Diencephalon (tissue), 1 donor: Measurements from ENCODE around the gene DPEP1. TPM values are rescaled to one million over a fixed set of nuclear protein-coding genes. Genes with fewer than 3 reads are reported as not detected.

Experiments used
- total RNA-seq: library from RNA; depleted of rRNA; stranded (reverse); fragments of >200 nt; gene quantifications from one replicate; pipeline ENCODE4 v1.2.3, GENCODE V29; 2014

The DPEP1 gene
- 4.6 TPM for total RNA-seq

DNA sequence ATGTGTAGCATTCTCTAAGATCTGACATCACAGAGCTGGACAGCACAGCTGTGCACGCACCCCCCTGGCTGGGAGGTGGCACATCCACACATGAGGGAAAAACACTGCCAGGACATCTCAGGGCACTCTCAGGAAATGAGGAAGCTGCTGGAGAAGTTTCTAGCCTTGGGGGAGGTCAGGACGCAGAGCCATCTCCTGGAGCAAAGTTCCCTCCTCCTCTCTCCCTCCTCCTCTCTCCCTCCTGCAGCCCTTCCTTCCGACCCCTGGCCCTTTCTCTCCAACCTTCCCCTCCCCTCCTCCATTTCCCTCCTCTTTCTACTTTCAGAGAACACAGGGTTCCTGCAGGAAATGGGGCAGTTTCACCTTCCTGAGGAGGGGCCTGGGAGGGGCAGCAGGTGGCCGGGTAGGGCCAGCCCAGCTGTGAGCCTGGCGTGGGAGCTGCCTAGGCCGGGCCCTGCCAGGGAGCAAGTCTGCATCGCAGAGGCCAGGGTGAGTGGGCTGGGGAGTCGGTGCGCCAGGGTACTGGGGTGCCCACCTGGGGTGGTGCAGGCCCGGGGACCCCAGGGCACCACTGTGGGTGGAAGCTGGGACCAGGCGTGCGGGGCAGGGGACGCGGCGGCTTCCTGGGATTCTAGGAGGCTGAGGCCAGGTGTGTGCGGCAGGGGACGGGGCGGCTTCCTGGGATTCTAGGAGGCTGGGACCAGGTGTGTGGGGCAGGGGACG, at the start of gene DPEP1:
TSS of gene DPEP1 (plus strand) at position 412 of the 723 bp plus-strand sequence. CDS start 16,769 bp downstream, outside the sequence.

DNA sequence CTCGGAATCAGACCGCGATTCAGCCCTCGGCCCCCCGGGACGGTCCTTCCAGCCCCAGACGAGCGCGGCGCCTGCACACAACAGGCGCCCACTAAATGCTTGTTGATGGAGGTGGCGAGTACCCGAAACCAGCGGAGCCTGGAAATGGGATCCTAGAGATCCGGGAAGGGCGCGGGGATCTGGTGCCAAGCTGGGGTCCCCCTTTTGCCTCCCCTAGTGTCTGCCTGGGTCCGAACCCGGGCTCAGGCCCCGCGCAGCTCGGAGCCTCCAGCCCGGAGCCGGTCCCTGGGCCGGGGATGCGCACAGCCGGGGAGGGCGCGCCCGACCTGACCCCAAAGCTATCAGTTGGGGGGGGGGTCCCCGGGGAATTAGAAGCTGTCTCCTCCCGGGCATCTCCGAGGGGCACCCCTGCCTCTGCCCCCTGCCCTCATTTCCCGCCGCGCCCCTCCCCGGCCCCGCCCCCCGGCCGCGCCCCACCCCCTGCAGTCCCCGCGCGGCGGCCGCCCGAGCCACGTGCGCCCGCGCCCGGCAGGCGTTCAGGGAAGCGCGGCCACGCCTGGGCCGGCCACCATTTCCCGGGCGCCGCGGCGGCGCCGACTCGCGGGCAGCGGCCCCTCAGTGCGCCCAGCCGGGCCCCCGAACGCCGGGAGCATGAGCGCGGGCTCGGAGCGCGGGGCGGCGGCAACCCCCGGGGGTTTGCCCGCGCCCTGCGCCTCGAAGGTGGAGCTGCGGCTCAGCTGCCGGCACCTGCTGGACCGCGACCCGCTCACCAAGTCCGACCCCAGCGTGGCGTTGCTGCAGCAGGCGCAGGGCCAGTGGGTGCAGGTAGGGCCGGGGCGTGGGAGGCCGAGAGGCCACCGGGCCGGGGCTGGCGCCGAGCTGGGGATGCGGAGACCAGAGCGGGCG, 37.9 kb upstream of the DPEP1 start, which contains the start of gene CPNE7:
TSS of gene CPNE7 (plus strand) at position 512 of the 906 bp plus-strand sequence. CDS start at position 652, 140 bp downstream.

GRCh38 chr16:89657442-89658220, 44.2 kb downstream of the DPEP1 start, which contains the start of the genes CHMP1A and SPATA33:
Gene CHMP1A (minus strand): TSS chr16:89657708. CDS start chr16:89657588, 120 bp downstream.
Gene SPATA33 (plus strand): TSS chr16:89657836. CDS start chr16:89657912, 76 bp downstream.

GRCh38 chr16:89686520-89687091, 73.2 kb downstream of the DPEP1 start, which contains the start of gene CDK10:
Gene CDK10 (plus strand): TSS chr16:89686689. CDS start chr16:89686711, 22 bp downstream.

Other genes starting within 250 kb of the DPEP1 start
- 36.0 TPM for gene ANKRD11, start 123.1 kb upstream of the DPEP1 start, total RNA-seq
- gene SPG7, start 105.2 kb upstream of the DPEP1 start, total RNA-seq: 97.6 TPM
- gene RPL13, start 53.0 kb upstream of the DPEP1 start, total RNA-seq: 1,685 TPM
- 46.1 TPM for gene CPNE7, start 37.9 kb upstream of the DPEP1 start, total RNA-seq
- gene CHMP1A, start 44.1 kb downstream of the DPEP1 start, total RNA-seq: 85.6 TPM
- 11.8 TPM for gene SPATA33, start 44.2 kb downstream of the DPEP1 start, total RNA-seq
- gene CDK10, start 73.0 kb downstream of the DPEP1 start, total RNA-seq: 36.9 TPM
- 23.3 TPM for gene SPATA2L, start 88.1 kb downstream of the DPEP1 start, total RNA-seq
- 15.0 TPM for gene VPS9D1, start 107.3 kb downstream of the DPEP1 start, total RNA-seq
- 16.1 TPM for gene ZNF276, start 107.9 kb downstream of the DPEP1 start, total RNA-seq
- gene FANCA, start 203.0 kb downstream of the DPEP1 start, total RNA-seq: 13.1 TPM
- 21.0 TPM for gene SPIRE2, start 214.8 kb downstream of the DPEP1 start, total RNA-seq